K562 (cell line): ENCODE measurements around the gene INPPL1. TPM values are rescaled to one million over a fixed set of nuclear protein-coding genes. Genes with fewer than 3 reads are reported as not detected.

Experiments
- GABPB2 ChIP-seq: fragments of 250-450 bp; sonication (Bioruptor Pico); conservative IDR thresholded peaks from 2 replicates; pipeline ENCODE4 v1.5.1; 2021; ENCODE audit warnings: mild to moderate bottlenecking
- NFIX ChIP-seq: fragments of 250-450 bp; sonication (Bioruptor Pico); IDR thresholded peaks from 2 replicates; pipeline ENCODE4 v1.4.0; 2020; ENCODE audit warnings: low read depth, mild to moderate bottlenecking, moderate library complexity
- PHTF2 ChIP-seq: fragments of 250-450 bp; sonication (Bioruptor Pico); IDR thresholded peaks from 2 replicates; pipeline ENCODE4 v1.5.0; 2021; ENCODE audit warnings: mild to moderate bottlenecking
- SLC30A9 ChIP-seq: fragments of 250-450 bp; sonication (Bioruptor Pico); IDR thresholded peaks from 2 replicates; pipeline ENCODE4 v1.8.0; 2022; ENCODE audit warnings: mild to moderate bottlenecking, moderate library complexity
- TSHZ1 ChIP-seq: fragments of 250-450 bp; sonication (Bioruptor Pico); IDR thresholded peaks from 2 replicates; pipeline ENCODE4 v1.4.0; 2020; ENCODE audit warnings: mild to moderate bottlenecking, moderate library complexity
- ZNF140 ChIP-seq: fragments of 250-450 bp; sonication (Bioruptor Pico); IDR thresholded peaks from 2 replicates; pipeline ENCODE4 v1.8.0; 2021; ENCODE audit warnings: moderate library complexity, mild to moderate bottlenecking, inconsistent platforms
- ZNF165 ChIP-seq: fragments of 250-450 bp; sonication (Bioruptor Pico); IDR thresholded peaks from 2 replicates; pipeline ENCODE4 v1.4.0; 2020; ENCODE audit warnings: borderline replicate concordance
- ZNF76 ChIP-seq: fragments of 250-450 bp; sonication (Bioruptor Pico); IDR thresholded peaks from 2 replicates; pipeline ENCODE4 v1.4.0; 2020; ENCODE audit warnings: mild to moderate bottlenecking, moderate library complexity, borderline replicate concordance
- polyA plus RNA-seq, 8 experiments: library from polyadenylated mRNA; depleted of rRNA in 4 of 8; stranded (reverse) in 5 of 8; unstranded in 3 of 8; fragments of >200 nt; fragmentation: Nextera tagmentation in 2 of 8; fragmentation: Illumina TruSeq in 1 of 8; extraction: Ambion mirVana in 2 of 8; extraction: Trizol in 1 of 8; gene quantifications; 2 replicates each; pipeline versions ENCODE4 v1.2.1 to v1.2.3, GENCODE V29; 2011 to 2014; ENCODE audit warnings: inconsistent platforms in 1 of 8, missing spikeins in 1 of 8
- total RNA-seq, 7 experiments: library from RNA; depleted of rRNA in 6 of 7; stranded (reverse); fragments of >200 nt in 6 of 7; fragmentation: Illumina TruSeq in 2 of 7; extraction: Trizol in 2 of 7; gene quantifications; 2 replicates each; pipeline versions ENCODE4 v1.2.1 to v1.2.3, GENCODE V29; 2011 to 2021; ENCODE audit warnings: low replicate concordance in 1 of 7
- TF ChIP-seq, protein P1 (sequence below): fragments of 250-450 bp; sonication (Bioruptor Pico); IDR thresholded peaks from 2 replicates; pipeline ENCODE4 v1.4.0; 2020; ENCODE audit warnings: mild to moderate bottlenecking
- TF ChIP-seq, protein P2 (sequence below): fragments of 250-450 bp; sonication (Bioruptor Pico); IDR thresholded peaks from 2 replicates; pipeline ENCODE4 v1.4.0; 2020
- TF ChIP-seq, protein P3 (sequence below): fragments of 250-450 bp; sonication (Bioruptor Pico); IDR thresholded peaks from 2 replicates; pipeline ENCODE4 v1.8.0; 2022; ENCODE audit warnings: moderate library complexity, mild to moderate bottlenecking, inconsistent platforms
- TF ChIP-seq, protein P4 (sequence below): fragments of 250-450 bp; sonication (Bioruptor Pico); IDR thresholded peaks from 2 replicates; pipeline ENCODE4 v1.9.0; 2021; ENCODE audit warnings: mild to moderate bottlenecking, inconsistent platforms

The INPPL1 gene
- total and polyA plus RNA-seq, 9 of the 15 experiments (the other 6 are each of a cell fraction or from before 2014, with no cell fraction given): 0.55 to 137 (median 61.6) TPM

DNA sequence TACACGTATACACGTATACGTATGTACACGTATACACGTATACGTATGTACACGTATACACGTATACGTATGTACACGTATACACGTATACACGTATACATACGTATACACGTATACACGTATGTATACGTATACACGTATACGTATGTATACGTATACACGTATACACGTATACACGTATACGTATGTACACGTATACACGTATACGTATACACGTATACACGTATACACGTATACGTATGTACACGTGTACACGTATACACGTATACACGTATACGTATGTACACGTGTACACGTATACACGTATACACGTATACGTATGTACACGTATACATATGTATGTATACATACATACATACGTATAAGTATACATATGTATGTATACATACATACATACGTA is 23.1 kb upstream of the INPPL1 start (continued):
- TF ChIP-seq, protein P1, sequence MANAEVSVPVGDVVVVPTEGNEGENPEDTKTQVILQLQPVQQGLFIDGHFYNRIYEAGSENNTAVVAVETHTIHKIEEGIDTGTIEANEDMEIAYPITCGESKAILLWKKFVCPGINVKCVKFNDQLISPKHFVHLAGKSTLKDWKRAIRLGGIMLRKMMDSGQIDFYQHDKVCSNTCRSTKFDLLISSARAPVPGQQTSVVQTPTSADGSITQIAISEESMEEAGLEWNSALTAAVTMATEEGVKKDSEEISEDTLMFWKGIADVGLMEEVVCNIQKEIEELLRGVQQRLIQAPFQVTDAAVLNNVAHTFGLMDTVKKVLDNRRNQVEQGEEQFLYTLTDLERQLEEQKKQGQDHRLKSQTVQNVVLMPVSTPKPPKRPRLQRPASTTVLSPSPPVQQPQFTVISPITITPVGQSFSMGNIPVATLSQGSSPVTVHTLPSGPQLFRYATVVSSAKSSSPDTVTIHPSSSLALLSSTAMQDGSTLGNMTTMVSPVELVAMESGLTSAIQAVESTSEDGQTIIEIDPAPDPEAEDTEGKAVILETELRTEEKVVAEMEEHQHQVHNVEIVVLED: peak; percentile 47; the same call in 1 of the 2 replicates
- TF ChIP-seq GABPB2 (CRISPR knock-in tag) (peak; percentile 94), NFIX (CRISPR knock-in tag) (peak; percentile 81), ZNF140 (CRISPR knock-in tag) (peak; percentile 91), SLC30A9 (CRISPR knock-in tag) (peak; percentile 87; the same call in 1 of the 2 replicates), TSHZ1 (CRISPR knock-in tag) (peak; percentile 72; the same call in 1 of the 2 replicates), PHTF2 (peak; percentile 46; the same call in 1 of the 2 replicates), ZNF76 (CRISPR knock-in tag) (0 out of 2 replicates have a peak, but pooled peaks have one; percentile 62), ZNF165 (CRISPR knock-in tag) (peak; percentile 37; the same call in 1 of the 2 replicates)
- TF ChIP-seq, protein P2, sequence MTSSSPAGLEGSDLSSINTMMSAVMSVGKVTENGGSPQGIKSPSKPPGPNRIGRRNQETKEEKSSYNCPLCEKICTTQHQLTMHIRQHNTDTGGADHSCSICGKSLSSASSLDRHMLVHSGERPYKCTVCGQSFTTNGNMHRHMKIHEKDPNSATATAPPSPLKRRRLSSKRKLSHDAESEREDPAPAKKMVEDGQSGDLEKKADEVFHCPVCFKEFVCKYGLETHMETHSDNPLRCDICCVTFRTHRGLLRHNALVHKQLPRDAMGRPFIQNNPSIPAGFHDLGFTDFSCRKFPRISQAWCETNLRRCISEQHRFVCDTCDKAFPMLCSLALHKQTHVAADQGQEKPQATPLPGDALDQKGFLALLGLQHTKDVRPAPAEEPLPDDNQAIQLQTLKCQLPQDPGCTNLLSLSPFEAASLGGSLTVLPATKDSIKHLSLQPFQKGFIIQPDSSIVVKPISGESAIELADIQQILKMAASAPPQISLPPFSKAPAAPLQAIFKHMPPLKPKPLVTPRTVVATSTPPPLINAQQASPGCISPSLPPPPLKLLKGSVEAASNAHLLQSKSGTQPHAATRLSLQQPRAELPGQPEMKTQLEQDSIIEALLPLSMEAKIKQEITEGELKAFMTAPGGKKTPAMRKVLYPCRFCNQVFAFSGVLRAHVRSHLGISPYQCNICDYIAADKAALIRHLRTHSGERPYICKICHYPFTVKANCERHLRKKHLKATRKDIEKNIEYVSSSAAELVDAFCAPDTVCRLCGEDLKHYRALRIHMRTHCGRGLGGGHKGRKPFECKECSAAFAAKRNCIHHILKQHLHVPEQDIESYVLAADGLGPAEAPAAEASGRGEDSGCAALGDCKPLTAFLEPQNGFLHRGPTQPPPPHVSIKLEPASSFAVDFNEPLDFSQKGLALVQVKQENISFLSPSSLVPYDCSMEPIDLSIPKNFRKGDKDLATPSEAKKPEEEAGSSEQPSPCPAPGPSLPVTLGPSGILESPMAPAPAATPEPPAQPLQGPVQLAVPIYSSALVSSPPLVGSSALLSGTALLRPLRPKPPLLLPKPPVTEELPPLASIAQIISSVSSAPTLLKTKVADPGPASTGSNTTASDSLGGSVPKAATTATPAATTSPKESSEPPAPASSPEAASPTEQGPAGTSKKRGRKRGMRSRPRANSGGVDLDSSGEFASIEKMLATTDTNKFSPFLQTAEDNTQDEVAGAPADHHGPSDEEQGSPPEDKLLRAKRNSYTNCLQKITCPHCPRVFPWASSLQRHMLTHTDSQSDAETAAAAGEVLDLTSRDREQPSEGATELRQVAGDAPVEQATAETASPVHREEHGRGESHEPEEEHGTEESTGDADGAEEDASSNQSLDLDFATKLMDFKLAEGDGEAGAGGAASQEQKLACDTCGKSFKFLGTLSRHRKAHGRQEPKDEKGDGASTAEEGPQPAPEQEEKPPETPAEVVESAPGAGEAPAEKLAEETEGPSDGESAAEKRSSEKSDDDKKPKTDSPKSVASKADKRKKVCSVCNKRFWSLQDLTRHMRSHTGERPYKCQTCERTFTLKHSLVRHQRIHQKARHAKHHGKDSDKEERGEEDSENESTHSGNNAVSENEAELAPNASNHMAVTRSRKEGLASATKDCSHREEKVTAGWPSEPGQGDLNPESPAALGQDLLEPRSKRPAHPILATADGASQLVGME (CRISPR knock-in tag): peak; percentile 83; the same call in 1 of the 2 replicates
- TF ChIP-seq, protein P3, sequence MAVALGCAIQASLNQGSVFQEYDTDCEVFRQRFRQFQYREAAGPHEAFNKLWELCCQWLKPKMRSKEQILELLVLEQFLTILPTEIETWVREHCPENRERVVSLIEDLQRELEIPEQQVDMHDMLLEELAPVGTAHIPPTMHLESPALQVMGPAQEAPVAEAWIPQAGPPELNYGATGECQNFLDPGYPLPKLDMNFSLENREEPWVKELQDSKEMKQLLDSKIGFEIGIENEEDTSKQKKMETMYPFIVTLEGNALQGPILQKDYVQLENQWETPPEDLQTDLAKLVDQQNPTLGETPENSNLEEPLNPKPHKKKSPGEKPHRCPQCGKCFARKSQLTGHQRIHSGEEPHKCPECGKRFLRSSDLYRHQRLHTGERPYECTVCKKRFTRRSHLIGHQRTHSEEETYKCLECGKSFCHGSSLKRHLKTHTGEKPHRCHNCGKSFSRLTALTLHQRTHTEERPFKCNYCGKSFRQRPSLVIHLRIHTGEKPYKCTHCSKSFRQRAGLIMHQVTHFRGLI: 0 out of 2 replicates have a peak, but pooled peaks have one; percentile 76
- TF ChIP-seq, protein P4, sequence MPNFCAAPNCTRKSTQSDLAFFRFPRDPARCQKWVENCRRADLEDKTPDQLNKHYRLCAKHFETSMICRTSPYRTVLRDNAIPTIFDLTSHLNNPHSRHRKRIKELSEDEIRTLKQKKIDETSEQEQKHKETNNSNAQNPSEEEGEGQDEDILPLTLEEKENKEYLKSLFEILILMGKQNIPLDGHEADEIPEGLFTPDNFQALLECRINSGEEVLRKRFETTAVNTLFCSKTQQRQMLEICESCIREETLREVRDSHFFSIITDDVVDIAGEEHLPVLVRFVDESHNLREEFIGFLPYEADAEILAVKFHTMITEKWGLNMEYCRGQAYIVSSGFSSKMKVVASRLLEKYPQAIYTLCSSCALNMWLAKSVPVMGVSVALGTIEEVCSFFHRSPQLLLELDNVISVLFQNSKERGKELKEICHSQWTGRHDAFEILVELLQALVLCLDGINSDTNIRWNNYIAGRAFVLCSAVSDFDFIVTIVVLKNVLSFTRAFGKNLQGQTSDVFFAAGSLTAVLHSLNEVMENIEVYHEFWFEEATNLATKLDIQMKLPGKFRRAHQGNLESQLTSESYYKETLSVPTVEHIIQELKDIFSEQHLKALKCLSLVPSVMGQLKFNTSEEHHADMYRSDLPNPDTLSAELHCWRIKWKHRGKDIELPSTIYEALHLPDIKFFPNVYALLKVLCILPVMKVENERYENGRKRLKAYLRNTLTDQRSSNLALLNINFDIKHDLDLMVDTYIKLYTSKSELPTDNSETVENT (CRISPR knock-in tag): peak; percentile 9; the same call in 1 of the 2 replicates
